CD4-positive, alpha-beta memory T cell (primary cell): ENCODE results near the gene RTN4. TPM values are rescaled to one million over a fixed set of nuclear protein-coding genes. Genes with fewer than 3 reads are reported as not detected.

Experiments
- CTCF ChIA-PET: fragments of 350-600 bp; sonication (Branson Sonifier 250); formaldehyde crosslinking; loops from one replicate; lab custom pipeline; 2021; ENCODE audit warnings: inconsistent platforms; ENCODE audit not compliant: partially characterized antibody; lab: Charles Lee
- POLR2A ChIA-PET: fragments of 350-600 bp; sonication (Branson Sonifier 250); formaldehyde crosslinking; loops from one replicate; lab custom pipeline; 2021; ENCODE audit not compliant: partially characterized antibody; lab: Charles Lee
- DNase-seq, 5 donors: peaks; one replicate each; pipeline versions ENCODE4 v3.0.0 to v3.0.0-alpha.2; 2020 to 2022; ENCODE audit warnings: mixed read lengths in 1 of 5
- H3K27ac ChIP-seq: one replicate; pipeline ENCODE4 v1.7.0; 2013; ENCODE audit warnings: low read depth, low read length
- H3K27me3 ChIP-seq: 2 replicates; pipeline ENCODE4 v1.7.0; 2013; ENCODE audit warnings: mild to moderate bottlenecking, low read length, moderate library complexity; ENCODE audit not compliant: insufficient read depth
- H3K36me3 ChIP-seq: 2 replicates; pipeline ENCODE4 v1.7.0; 2013; ENCODE audit warnings: mild to moderate bottlenecking, low read length, moderate library complexity; ENCODE audit not compliant: insufficient read depth
- H3K4me1 ChIP-seq: 2 replicates; pipeline ENCODE4 v1.7.0; 2013; ENCODE audit warnings: mild to moderate bottlenecking, low read length, moderate library complexity; ENCODE audit not compliant: insufficient read depth
- H3K4me3 ChIP-seq, 2 donors: one replicate each; pipeline ENCODE4 v1.7.0; 2013; ENCODE audit warnings: low read length in 2 of 2, mild to moderate bottlenecking in 1 of 2
- H3K9me3 ChIP-seq, 2 donors: one replicate each; pipeline ENCODE4 v1.7.0; 2013; ENCODE audit warnings: low read length in 2 of 2, control low read depth in 1 of 2; ENCODE audit not compliant: control insufficient read depth in 1 of 2
- H3K27ac Mint-ChIP-seq, 7 donors: one replicate each; pipeline ENCODE4 v1.8.0; 2020 to 2021; ENCODE audit warnings: mixed read lengths in 7 of 7, mild to moderate bottlenecking in 6 of 7, inconsistent platforms in 3 of 7, moderate library complexity in 3 of 7
- H3K27me3 Mint-ChIP-seq, 2 donors: one replicate each; pipeline ENCODE4 v1.8.0; 2020 to 2021; ENCODE audit warnings: mixed read lengths in 2 of 2
- H3K36me3 Mint-ChIP-seq, 2 donors: one replicate each; pipeline ENCODE4 v1.8.0; 2020 to 2021; ENCODE audit warnings: mixed read lengths in 2 of 2, inconsistent platforms in 1 of 2, mild to moderate bottlenecking in 1 of 2
- H3K4me1 Mint-ChIP-seq, 4 donors: one replicate each; pipeline ENCODE4 v1.8.0; 2020 to 2021; ENCODE audit warnings: mixed read lengths in 4 of 4, mild to moderate bottlenecking in 1 of 4
- H3K4me3 Mint-ChIP-seq, 8 donors: one replicate each; pipeline ENCODE4 v1.8.0; 2020 to 2021; ENCODE audit warnings: mixed read lengths in 8 of 8, mild to moderate bottlenecking in 7 of 8, moderate library complexity in 6 of 8, inconsistent platforms in 3 of 8
- H3K9me3 Mint-ChIP-seq, 8 donors: one replicate each; pipeline ENCODE4 v1.8.0; 2020 to 2021; ENCODE audit warnings: mixed read lengths in 8 of 8, mild to moderate bottlenecking in 5 of 8, inconsistent platforms in 3 of 8, moderate library complexity in 1 of 8
- intact Hi-C: fragments of 100-400 bp; cut with micrococcal nuclease; formaldehyde crosslinking; loops from one replicate; pipeline ENCODE4 v1.15.1; 2023
- polyA plus RNA-seq, 2 donors: library from polyadenylated mRNA; unstranded; fragments of 300-500 nt; fragmentation: Illumina TruSeq; gene quantifications; one replicate each; pipeline ENCODE4 v1.2.3, GENCODE V29; 2021
- total RNA-seq, 2 experiments: library from RNA; stranded (reverse); gene quantifications; one replicate each; pipeline ENCODE4 v1.2.3, GENCODE V29; 2021

The RTN4 gene
- total and polyA plus RNA-seq, 4 experiments from 2014 or later, result 73.8 to 90.0 (median 85.2) TPM

GRCh38 chr2:54956111-54956627, 94.1 kb downstream of the RTN4 start:
- Histone ChIP-seq H3K4me3 (no peak overlapping the region), H3K27me3 (no peaks in the 10 kb centered on the region), H3K27ac (no peak overlapping the region), H3K36me3 (no peaks in the 10 kb centered on the region), H3K9me3 (no peaks in the 10 kb centered on the region), H3K4me1 (no peaks in the 10 kb centered on the region)
- no peak for DNase-seq
- intact Hi-C loops, result no loop called here
- Mint-ChIP-seq H3K27me3 (no peaks in the 10 kb centered on the region), H3K9me3 (peaks cover 0 to 2% (median 0%) of the 10 kb centered on the region in 8 donors), H3K4me3 (no peak overlapping the region), H3K36me3 (no peaks in the 10 kb centered on the region), H3K27ac (peak overlapping the region in 1 of 7 donors; percentile 46), H3K4me1 (peaks cover 0 to 7% (median 4%) of the 10 kb centered on the region in 4 donors)
- POLR2A ChIA-PET, result interaction anchor here (0.8 kb wide), 1 partner anchor 9 kb away, joined by 3 read pairs; no protein-coding TSS in a partner anchor
- CTCF ChIA-PET, result interaction anchor here (1.2 kb wide), 2 partner anchors 9 to 212 kb away, joined by 3 read pairs; no protein-coding TSS in a partner anchor

GRCh38 chr2:54955358-54956110, 94.7 kb downstream of the RTN4 start:
- H3K4me1 ChIP-seq, result no peaks in the 10 kb centered on the region
- no peaks in the 10 kb centered on the region for H3K27me3 ChIP-seq
- ChIA-PET POLR2A (interaction anchor here (0.7 to 0.8 kb wide), 2 partner anchors 10 to 13 kb away, joined by 3 read pairs; no protein-coding TSS in a partner anchor), CTCF (interaction anchor here (1.2 kb wide), 1 partner anchor 10 kb away, joined by 3 read pairs; no protein-coding TSS in a partner anchor)
- Mint-ChIP-seq H3K9me3 (peaks cover 0 to 2% (median 0%) of the 10 kb centered on the region in 8 donors), H3K4me1 (peaks cover 0 to 5% (median 1%) of the 10 kb centered on the region in 4 donors), H3K36me3 (no peaks in the 10 kb centered on the region), H3K27ac (peak overlapping the region in 1 of 7 donors; percentile 46), H3K27me3 (no peaks in the 10 kb centered on the region), H3K4me3 (peak overlapping the region in 1 of 8 donors; percentile 2)
- intact Hi-C loops, result no loop called here
- no peak overlapping the region for H3K4me3 ChIP-seq
- H3K27ac ChIP-seq, result no peak overlapping the region
- no peaks in the 10 kb centered on the region for H3K9me3 ChIP-seq
- no peaks in the 10 kb centered on the region for H3K36me3 ChIP-seq
- DNase-seq, result no peak

GRCh38 chr2:54954705-54955357, 95.4 kb downstream of the RTN4 start:
- Histone ChIP-seq H3K36me3 (no peaks in the 10 kb centered on the region), H3K27ac (no peak overlapping the region), H3K9me3 (no peaks in the 10 kb centered on the region), H3K4me3 (no peak overlapping the region), H3K27me3 (no peaks in the 10 kb centered on the region), H3K4me1 (no peaks in the 10 kb centered on the region)
- no peak for DNase-seq
- Mint-ChIP-seq H3K9me3 (peaks cover 0 to 2% (median 0%) of the 10 kb centered on the region in 8 donors), H3K4me3 (no peak overlapping the region), H3K27me3 (no peaks in the 10 kb centered on the region), H3K36me3 (no peaks in the 10 kb centered on the region), H3K4me1 (peaks cover 0 to 5% (median 0%) of the 10 kb centered on the region in 4 donors), H3K27ac (no peak overlapping the region)
- intact Hi-C loops, result no loop called here
- ChIA-PET CTCF (no interaction called here), POLR2A (interaction anchor here (0.7 to 0.9 kb wide), 2 partner anchors 10 to 12 kb away, joined by 3 to 4 read pairs; no protein-coding TSS in a partner anchor)

GRCh38 chr2:54954158-54954557, 96.1 kb downstream of the RTN4 start:
- ChIA-PET POLR2A (interaction anchor here (0.9 kb wide), 1 partner anchor 11 kb away, joined by 4 read pairs; no protein-coding TSS in a partner anchor), CTCF (no interaction called here)
- Mint-ChIP-seq H3K36me3 (no peaks in the 10 kb centered on the region), H3K27me3 (no peaks in the 10 kb centered on the region), H3K4me3 (no peak overlapping the region), H3K4me1 (peaks cover 0 to 5% (median 0%) of the 10 kb centered on the region in 4 donors), H3K27ac (no peak overlapping the region), H3K9me3 (peaks cover 0 to 2% (median 0%) of the 10 kb centered on the region in 8 donors)
- no peak for DNase-seq
- H3K9me3 ChIP-seq, result no peaks in the 10 kb centered on the region
- intact Hi-C loops, result no loop called here
- no peaks in the 10 kb centered on the region for H3K4me1 ChIP-seq
- no peaks in the 10 kb centered on the region for H3K36me3 ChIP-seq
- no peaks in the 10 kb centered on the region for H3K27me3 ChIP-seq
- H3K27ac ChIP-seq, result no peak overlapping the region
- H3K4me3 ChIP-seq, result no peak overlapping the region

GRCh38 chr2:54952978-54953456, 97.2 kb downstream of the RTN4 start:
- Histone ChIP-seq H3K4me1 (no peaks in the 10 kb centered on the region), H3K9me3 (no peaks in the 10 kb centered on the region), H3K36me3 (no peaks in the 10 kb centered on the region), H3K27me3 (no peaks in the 10 kb centered on the region), H3K27ac (no peak overlapping the region), H3K4me3 (no peak overlapping the region)
- H3K36me3 Mint-ChIP-seq, result no peaks in the 10 kb centered on the region
- H3K9me3 Mint-ChIP-seq, result peaks cover 0 to 2% (median 0%) of the 10 kb centered on the region in 8 donors
- CTCF ChIA-PET, result no interaction called here
- no peak for DNase-seq
- POLR2A ChIA-PET, result no interaction called here
- peak overlapping the region in 1 of 7 donors; percentile 72 for H3K27ac Mint-ChIP-seq
- no peak overlapping the region for H3K4me3 Mint-ChIP-seq
- H3K4me1 Mint-ChIP-seq, result peaks cover 0 to 5% (median 0%) of the 10 kb centered on the region in 4 donors
- intact Hi-C loops, result no loop called here
- H3K27me3 Mint-ChIP-seq, result no peaks in the 10 kb centered on the region

- H3K4me1 Mint-ChIP-seq, result peaks cover 0 to 5% (median 0%) of the 10 kb centered on the region in 4 donors
- no peak overlapping the region for H3K4me3 Mint-ChIP-seq
- Histone ChIP-seq H3K4me1 (no peaks in the 10 kb centered on the region), H3K9me3 (no peaks in the 10 kb centered on the region), H3K36me3 (no peaks in the 10 kb centered on the region), H3K4me3 (no peak overlapping the region), H3K27me3 (no peaks in the 10 kb centered on the region), H3K27ac (no peak overlapping the region)
- H3K36me3 Mint-ChIP-seq, result no peaks in the 10 kb centered on the region
- no peak for DNase-seq
- peaks cover 0 to 2% (median 0%) of the 10 kb centered on the region in 8 donors for H3K9me3 Mint-ChIP-seq
- CTCF ChIA-PET, result no interaction called here
- intact Hi-C loops, result no loop called here
- POLR2A ChIA-PET, result no interaction called here
- H3K27me3 Mint-ChIP-seq, result no peaks in the 10 kb centered on the region
- H3K27ac Mint-ChIP-seq, result no peak overlapping the region
Observed at GRCh38 chr2:54952425-54952824, 97.8 kb downstream of the RTN4 start.
